Uterus (tissue), 4 donors: ENCODE measurements around the gene TKT. TPM values are rescaled to one million over a fixed set of nuclear protein-coding genes. Genes with fewer than 3 reads are reported as not detected.

Experiments used
- DNase-seq, 2 donors: peaks; one replicate each; pipeline ENCODE4 v3.0.0-alpha.2; 2019 to 2020
- H3K27ac ChIP-seq, 2 donors: fragments of 200-600 bp; sonication (generic); 1 replicate in 1 of 2; 2 replicates in 1 of 2; pipeline ENCODE4 v1.5.1; 2016 to 2018
- H3K27me3 ChIP-seq, 2 donors: fragments of 200-600 bp; sonication (generic); one replicate each; pipeline ENCODE4 v1.5.1; 2018 to 2019; ENCODE audit warnings: control low read depth in 1 of 2
- H3K36me3 ChIP-seq, 2 donors: fragments of 200-600 bp; sonication (generic); one replicate each; pipeline ENCODE4 v1.5.1; 2019; ENCODE audit warnings: control low read depth in 1 of 2
- H3K4me1 ChIP-seq, 2 donors: fragments of 200-600 bp; sonication (generic); one replicate each; pipeline ENCODE4 v1.5.1; 2018 to 2019; ENCODE audit warnings: control low read depth in 1 of 2
- H3K4me3 ChIP-seq, 2 donors: fragments of 200-600 bp; sonication (generic); 1 replicate in 1 of 2; 2 replicates in 1 of 2; pipeline ENCODE4 v1.5.1; 2018 to 2019; ENCODE audit warnings: mild to moderate bottlenecking in 1 of 2
- H3K9me3 ChIP-seq, 2 donors: fragments of 200-600 bp; sonication (generic); one replicate each; pipeline ENCODE4 v1.5.1; 2019; ENCODE audit warnings: control low read depth in 1 of 2
- CTCF ChIP-seq, 4 experiments: fragments of 200-600 bp in 2 of 4; fragments of 450-650 bp in 2 of 4; sonication (generic) in 2 of 4; IDR thresholded peaks; one replicate each; pipeline ENCODE4 v1.5.1; 2016 to 2019; ENCODE audit warnings: antibody characterized with exemption in 4 of 4, mild to moderate bottlenecking in 2 of 4, moderate library complexity in 1 of 4
- POLR2A ChIP-seq, 2 donors: fragments of 450-650 bp; IDR thresholded peaks; one replicate each; pipeline ENCODE4 v1.6.1; 2016; ENCODE audit warnings: antibody characterized with exemption in 2 of 2, mild to moderate bottlenecking in 1 of 2, moderate library complexity in 1 of 2
- intact Hi-C: fragments of 100-400 bp; cut with DNase I; formaldehyde crosslinking; loops from one replicate; pipeline ENCODE4 v1.15.1; 2023; ENCODE audit warnings: low total_unique reads
- total RNA-seq, 4 donors: library from RNA; depleted of rRNA in 3 of 4; stranded (reverse); fragments of >200 nt in 3 of 4; gene quantifications; one replicate each; pipeline versions ENCODE4 v1.1.0 to v1.2.4, GENCODE V29; 2014 to 2023
- donor health status: DM: yes; HTN: yes; CAD: no.

TKT gene
- total RNA-seq, 4 donors from 2014 or later: 74.5 to 113 (median 84.6) TPM

- TF ChIP-seq POLR2A (IDR thresholded peaks at IDR 0.05) (no peak), CTCF (IDR thresholded peaks at IDR 0.05) (no peak)
- intact Hi-C loops: no loop called here
- H3K4me3 ChIP-seq: no peak overlapping the region
- H3K36me3 ChIP-seq: no peaks in the 10 kb centered on the region
- H3K27me3 ChIP-seq: no peaks in the 10 kb centered on the region
- no peak for DNase-seq
- no peak overlapping the region for H3K27ac ChIP-seq
- H3K9me3 ChIP-seq: no peaks in the 10 kb centered on the region
- H3K4me1 ChIP-seq: no peaks in the 10 kb centered on the region
Observed at GRCh38 chr3:53188720-53189119, 67.1 kb downstream of the TKT start.

- TF ChIP-seq CTCF (IDR thresholded peaks at IDR 0.05) (no peak), POLR2A (IDR thresholded peaks at IDR 0.05) (no peak)
- intact Hi-C loops: no loop called here
- no peak overlapping the region for H3K27ac ChIP-seq
- no peaks in the 10 kb centered on the region for H3K36me3 ChIP-seq
- H3K9me3 ChIP-seq: no peaks in the 10 kb centered on the region
- H3K4me1 ChIP-seq: no peaks in the 10 kb centered on the region
- H3K4me3 ChIP-seq: no peak overlapping the region
- DNase-seq: no peak
- H3K27me3 ChIP-seq: no peaks in the 10 kb centered on the region
Observed at GRCh38 chr3:53188136-53188685, 67.6 kb downstream of the TKT start.

GRCh38 chr3:53187430-53187829 lies 68.4 kb downstream of the TKT start:
- intact Hi-C loops: no loop called here
- no peaks in the 10 kb centered on the region for H3K36me3 ChIP-seq
- TF ChIP-seq POLR2A (IDR thresholded peaks at IDR 0.05): no peak
- TF ChIP-seq CTCF (IDR thresholded peaks at IDR 0.05): no peak

GRCh38 chr3:53186726-53187125 lies 69.1 kb downstream of the TKT start:
- no peaks in the 10 kb centered on the region for H3K27me3 ChIP-seq
- TF ChIP-seq CTCF (IDR thresholded peaks at IDR 0.05) (no peak), POLR2A (IDR thresholded peaks at IDR 0.05) (no peak)
- intact Hi-C loops: no loop called here
- no peaks in the 10 kb centered on the region for H3K36me3 ChIP-seq
- DNase-seq: no peak
- no peak overlapping the region for H3K4me3 ChIP-seq
- H3K9me3 ChIP-seq: no peaks in the 10 kb centered on the region
- H3K4me1 ChIP-seq: no peaks in the 10 kb centered on the region
- H3K27ac ChIP-seq: no peak overlapping the region

More at GRCh38 chr3:53187430-53187829, 68.4 kb downstream of the TKT start:
- H3K4me1 ChIP-seq: no peaks in the 10 kb centered on the region
- no peaks in the 10 kb centered on the region for H3K27me3 ChIP-seq
- no peak overlapping the region for H3K4me3 ChIP-seq
- DNase-seq: no peak
- H3K27ac ChIP-seq: no peak overlapping the region
- no peaks in the 10 kb centered on the region for H3K9me3 ChIP-seq

GRCh38 chr3:53185761-53186465 lies 69.9 kb downstream of the TKT start:
- Histone ChIP-seq H3K27me3 (no peaks in the 10 kb centered on the region), H3K36me3 (no peaks in the 10 kb centered on the region), H3K9me3 (no peaks in the 10 kb centered on the region), H3K4me3 (no peak overlapping the region), H3K27ac (no peak overlapping the region), H3K4me1 (no peaks in the 10 kb centered on the region)
- intact Hi-C loops: no loop called here
- DNase-seq: no peak
- TF ChIP-seq POLR2A (IDR thresholded peaks at IDR 0.05) (no peak), CTCF (IDR thresholded peaks at IDR 0.05) (no peak)
